ENCODE measurements around the gene SELENOW.
"Not testable (repeated sequence)": the region's sequence is repeated elsewhere in the genome, so short reads cannot be mapped to it uniquely, and the experiment has no call there.

Gene SELENOW

DNA sequence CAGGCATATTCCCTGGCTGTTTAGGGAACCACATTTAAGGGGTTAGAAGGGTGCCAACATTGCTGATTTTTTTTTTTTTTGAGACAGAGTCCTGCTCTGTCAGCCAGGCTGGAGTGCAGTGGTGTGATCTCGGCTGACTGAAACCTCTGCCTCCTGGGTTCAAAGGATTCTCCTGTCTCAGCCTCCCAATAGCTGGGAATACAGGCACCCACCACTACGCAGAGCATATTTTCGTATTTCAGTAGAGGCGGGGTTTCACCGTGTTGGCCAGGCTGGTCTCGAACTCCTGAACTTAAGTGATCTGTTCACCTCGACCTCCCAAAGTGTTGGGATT, 35.5 kb downstream of the SELENOW start:
- H3K27ac Mint-ChIP-seq: no peak overlapping the region

DNA sequence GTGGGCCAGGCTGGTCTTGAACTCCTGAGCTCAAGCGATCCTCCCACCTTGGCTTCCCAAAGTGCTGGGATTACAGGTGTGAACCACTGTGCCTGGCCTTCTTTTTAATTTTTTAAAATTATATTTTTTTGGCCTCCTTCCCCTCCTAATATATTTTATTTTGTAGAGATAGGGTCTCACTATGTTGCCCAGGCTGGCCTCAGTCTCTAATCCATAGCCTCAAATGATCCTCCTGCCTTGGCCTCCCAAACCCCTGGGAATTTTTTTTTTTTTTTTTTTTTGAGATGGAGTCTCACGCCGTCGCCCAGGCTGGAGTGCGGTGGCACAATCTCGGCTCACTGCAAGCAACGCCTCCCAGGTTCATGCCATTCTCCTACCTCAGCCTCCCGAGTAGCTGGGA, 37.8 kb downstream of the SELENOW start:
- H3K27ac Mint-ChIP-seq; H3K9me3 Mint-ChIP-seq (ENCODE audit: low read depth); H3K4me3 Mint-ChIP-seq; H3K36me3 Mint-ChIP-seq; H3K4me1 Mint-ChIP-seq (ENCODE audit: low read depth): not testable (repeated sequence)
- peaks cover 17% of the 10 kb centered on the region for H3K27me3 Mint-ChIP-seq

More for the DNA sequence above, 35.5 kb downstream of the SELENOW start:
- Mint-ChIP-seq H3K36me3 (no peaks in the 10 kb centered on the region), H3K9me3 (ENCODE audit: low read depth) (no peaks in the 10 kb centered on the region), H3K27me3 (peaks cover 2% of the 10 kb centered on the region), H3K4me3 (no peak overlapping the region), H3K4me1 (ENCODE audit: low read depth) (no peaks in the 10 kb centered on the region)

GRCh38 chr19:47818221-47818620, 39.7 kb downstream of the SELENOW start:
- not testable (repeated sequence) for H3K4me3 Mint-ChIP-seq; H3K27ac Mint-ChIP-seq; H3K4me1 Mint-ChIP-seq (ENCODE audit: low read depth); H3K9me3 Mint-ChIP-seq (ENCODE audit: low read depth); H3K36me3 Mint-ChIP-seq
- H3K27me3 Mint-ChIP-seq: peaks cover 21% of the 10 kb centered on the region

- Mint-ChIP-seq H3K36me3 (no peaks in the 10 kb centered on the region), H3K9me3 (ENCODE audit: low read depth) (no peaks in the 10 kb centered on the region), H3K4me1 (ENCODE audit: low read depth) (peaks cover 5% of the 10 kb centered on the region), H3K27ac (no peak overlapping the region), H3K27me3 (peaks cover 21% of the 10 kb centered on the region), H3K4me3 (no peak overlapping the region)
These were observed 41.4 kb downstream of the SELENOW start for GRCh38 chr19:47819858-47820257.

GRCh38 chr19:47820410-47820809, 41.9 kb downstream of the SELENOW start:
- no peaks in the 10 kb centered on the region for H3K36me3 Mint-ChIP-seq
- H3K27ac Mint-ChIP-seq: no peak overlapping the region
- H3K27me3 Mint-ChIP-seq: peaks cover 21% of the 10 kb centered on the region
- H3K4me1 Mint-ChIP-seq (ENCODE audit: low read depth): peaks cover 5% of the 10 kb centered on the region
- no peaks in the 10 kb centered on the region for H3K9me3 Mint-ChIP-seq (ENCODE audit: low read depth)
- no peak overlapping the region for H3K4me3 Mint-ChIP-seq

DNA sequence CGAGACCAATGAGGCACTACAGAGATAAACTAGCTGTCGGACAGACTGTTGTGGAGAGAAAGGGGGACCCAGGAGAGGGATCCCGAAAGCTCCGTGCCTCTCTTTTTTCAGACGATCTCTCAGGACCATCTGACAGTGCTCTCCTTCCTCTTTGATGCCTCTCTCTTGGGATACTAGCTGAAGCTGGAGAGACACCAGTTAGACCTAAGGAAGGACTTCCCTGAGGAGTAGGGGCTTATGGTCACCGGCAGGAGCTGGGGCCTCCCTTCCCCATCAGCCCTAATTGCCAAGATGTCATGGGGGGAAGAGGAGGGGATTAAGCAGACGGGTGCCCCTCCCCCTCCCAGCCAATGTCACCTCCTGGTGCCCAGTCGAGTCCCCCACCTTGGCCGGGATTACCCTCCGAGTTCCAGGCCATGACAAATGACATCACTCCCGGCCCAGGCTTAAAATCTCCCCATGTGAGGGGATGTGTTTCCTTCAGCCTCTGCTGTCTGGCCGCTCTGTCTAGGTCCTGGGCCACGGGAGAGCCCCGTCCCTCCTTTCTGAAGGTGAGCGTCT, 43.0 kb downstream of the SELENOW start, which contains the start of gene CRX:
TSS of gene CRX (plus strand) at position 478 of the 561 bp plus-strand sequence. CDS start 12,507 bp downstream, outside the sequence.
- H3K36me3 Mint-ChIP-seq: no peaks in the 10 kb centered on the region
- H3K4me3 Mint-ChIP-seq: no peak within 1 kb of the TSS
- H3K4me1 Mint-ChIP-seq (ENCODE audit: low read depth): peaks cover 5% of the 10 kb centered on the region
- no peaks in the 10 kb centered on the region for H3K9me3 Mint-ChIP-seq (ENCODE audit: low read depth)
- H3K27ac Mint-ChIP-seq: no peak within 1 kb of the TSS
- H3K27me3 Mint-ChIP-seq: peaks cover 21% of the 10 kb centered on the region

DNA sequence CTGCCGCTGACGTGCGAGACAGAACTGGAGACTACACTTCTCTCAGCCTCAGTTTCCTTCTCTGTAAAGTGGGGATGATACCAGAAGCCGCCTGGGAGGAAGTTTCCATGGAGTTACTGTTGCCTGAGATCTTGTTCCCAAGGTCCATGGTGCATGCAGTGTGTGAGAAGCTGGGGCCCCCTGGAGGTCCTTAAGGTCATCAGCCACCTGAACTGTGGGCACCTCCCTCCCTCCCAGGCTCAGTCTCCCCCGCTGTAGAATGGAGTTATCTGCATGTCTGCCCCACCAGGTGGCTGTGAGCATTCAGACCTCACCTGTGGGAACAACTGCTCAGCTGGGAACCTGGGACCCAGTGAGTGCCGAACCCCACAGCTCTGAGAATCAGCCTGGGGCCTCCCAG, 45.9 kb downstream of the SELENOW start:
- H3K9me3 Mint-ChIP-seq (ENCODE audit: low read depth): no peaks in the 10 kb centered on the region
- no peak overlapping the region for H3K4me3 Mint-ChIP-seq
- H3K36me3 Mint-ChIP-seq: no peaks in the 10 kb centered on the region
- H3K4me1 Mint-ChIP-seq (ENCODE audit: low read depth): peaks cover 5% of the 10 kb centered on the region
- no peak overlapping the region for H3K27ac Mint-ChIP-seq
- peaks cover 15% of the 10 kb centered on the region for H3K27me3 Mint-ChIP-seq

GRCh38 chr19:47826800-47827199, 48.3 kb downstream of the SELENOW start:
- Mint-ChIP-seq H3K27me3 (peaks cover 3% of the 10 kb centered on the region), H3K27ac (no peak overlapping the region), H3K9me3 (ENCODE audit: low read depth) (no peaks in the 10 kb centered on the region), H3K36me3 (no peaks in the 10 kb centered on the region), H3K4me3 (no peak overlapping the region), H3K4me1 (ENCODE audit: low read depth) (no peaks in the 10 kb centered on the region)

GRCh38 chr19:47832723-47833122, 54.2 kb downstream of the SELENOW start:
- Mint-ChIP-seq H3K36me3 (no peaks in the 10 kb centered on the region), H3K27ac (no peak overlapping the region), H3K9me3 (ENCODE audit: low read depth) (no peaks in the 10 kb centered on the region), H3K4me3 (no peak overlapping the region), H3K27me3 (no peaks in the 10 kb centered on the region), H3K4me1 (ENCODE audit: low read depth) (no peaks in the 10 kb centered on the region)

Measured in activated naive CD8-positive, alpha-beta T cell (primary cell).